GM23248 (cell line): ENCODE data around the gene SC5D. TPM values are rescaled to one million over a fixed set of nuclear protein-coding genes. Genes with fewer than 3 reads are reported as not detected.

Experiments
- DNase-seq: peaks from one replicate; pipeline ENCODE4 v3.0.0-alpha.2; 2015
- H2AFZ ChIP-seq: fragments of 200-600 bp; sonication (generic); 2 replicates; pipeline ENCODE4 v1.6.1; 2016; ENCODE audit warnings: antibody characterized with exemption
- H3F3A ChIP-seq: fragments of 200-600 bp; sonication (generic); 2 replicates; pipeline ENCODE4 v1.6.1; 2016; ENCODE audit warnings: mild to moderate bottlenecking, antibody characterized with exemption, mixed run types; ENCODE audit not compliant: insufficient read depth
- H3K27ac ChIP-seq: fragments of 200-600 bp; sonication (generic); 2 replicates; pipeline ENCODE4 v1.5.1; 2016; ENCODE audit warnings: mild to moderate bottlenecking
- H3K27me3 ChIP-seq: fragments of 200-600 bp; sonication (generic); replicated peaks from 2 replicates; pipeline ENCODE4 v1.6.1; 2016; ENCODE audit warnings: mild to moderate bottlenecking; ENCODE audit not compliant: insufficient read depth
- H3K36me3 ChIP-seq: fragments of 200-600 bp; sonication (generic); 2 replicates; pipeline ENCODE4 v1.6.1; 2016; ENCODE audit warnings: low read depth, mild to moderate bottlenecking
- H3K4me1 ChIP-seq: fragments of 200-600 bp; sonication (generic); 2 replicates; pipeline ENCODE4 v1.6.1; 2016; ENCODE audit warnings: mild to moderate bottlenecking; ENCODE audit not compliant: insufficient read depth
- H3K4me2 ChIP-seq: fragments of 200-600 bp; sonication (generic); one replicate; pipeline ENCODE4 v1.6.1; 2016; ENCODE audit warnings: mild to moderate bottlenecking; ENCODE audit not compliant: unreplicated experiment
- H3K4me3 ChIP-seq: fragments of 200-600 bp; sonication (generic); 2 replicates; pipeline ENCODE4 v1.5.1; 2016; ENCODE audit warnings: mild to moderate bottlenecking
- H3K79me2 ChIP-seq: fragments of 200-600 bp; sonication (generic); 2 replicates; pipeline ENCODE4 v1.6.1; 2016; ENCODE audit warnings: mild to moderate bottlenecking; ENCODE audit not compliant: insufficient read depth
- H3K9ac ChIP-seq: fragments of 200-600 bp; sonication (generic); 2 replicates; pipeline ENCODE4 v1.6.1; 2016; ENCODE audit warnings: mild to moderate bottlenecking
- H3K9me2 ChIP-seq: fragments of 200-600 bp; sonication (generic); 2 replicates; pipeline ENCODE4 v1.6.1; 2016; ENCODE audit warnings: mixed run types, mild to moderate bottlenecking, moderate library complexity; ENCODE audit not compliant: insufficient read depth
- H3K9me3 ChIP-seq: fragments of 200-600 bp; sonication (generic); one replicate; pipeline ENCODE4 v1.6.1; 2017; ENCODE audit warnings: low read depth
- H4K20me1 ChIP-seq: fragments of 200-600 bp; sonication (generic); 2 replicates; pipeline ENCODE4 v1.6.0; 2016; ENCODE audit not compliant: insufficient read depth
- EZH2 ChIP-seq: fragments of 200-600 bp; sonication (generic); IDR thresholded peaks from 2 replicates; pipeline ENCODE4 v1.6.1; 2018; ENCODE audit warnings: antibody characterized with exemption, mild to moderate bottlenecking; ENCODE audit not compliant: insufficient read depth, poor library complexity, severe bottlenecking
- EZH2phosphoT487 ChIP-seq: fragments of 200-600 bp; sonication (generic); IDR thresholded peaks from 2 replicates; pipeline ENCODE4 v1.6.1; 2018; ENCODE audit warnings: antibody characterized with exemption, moderate library complexity, mild to moderate bottlenecking, low read depth; ENCODE audit not compliant: insufficient read depth
- WGBS, 2 experiments: methylation state at CpG; one replicate each; pipeline ENCODE4 v1.1.6; 2015 to 2017; ENCODE audit warnings: low lambda C conversion rate in 2 of 2, low coverage in 1 of 2; ENCODE audit errors: missing lambda C conversion rate in 2 of 2; 5-methylcytosine and 5-hydroxymethylcytosine counted together
- in situ Hi-C: fragments of 300-500 bp; cut with MboI; formaldehyde crosslinking; loops from 2 replicates; pipeline ENCODE4 v1.15.0; 2020
- polyA plus RNA-seq: library from polyadenylated mRNA; unstranded; fragments of >200 nt; fragmentation: Nextera tagmentation; extraction: Ambion mirVana; gene quantifications from 2 replicates; pipeline ENCODE4 v1.2.1, GENCODE V29; 2016
- total RNA-seq: library from RNA; depleted of rRNA; stranded (reverse); fragments of >200 nt; shearing (Covaris generic); gene quantifications from 2 replicates; pipeline ENCODE4 v1.2.3, GENCODE V29; 2014; rRNA removed

The SC5D gene
- total and polyA plus RNA-seq, 2 experiments from 2014 or later = 27.7 to 32.7 TPM

- H3K27ac ChIP-seq = no peak overlapping the region
- in situ Hi-C loops = no loop called here
- H3K27me3 ChIP-seq = peaks cover 31% of the 10 kb centered on the region; the same call in 1 of the 2 replicates
- no peaks in the 10 kb centered on the region for H3K4me1 ChIP-seq
- H3K4me2 ChIP-seq = no peak overlapping the region
- no peaks in the 10 kb centered on the region for H4K20me1 ChIP-seq
- H3K9me2 ChIP-seq = no peaks in the 10 kb centered on the region
- WGBS, 2 experiments = 3 to 8% methylated on average over 3 of the region's 3 CpGs
- H3K4me3 ChIP-seq = no peak overlapping the region
- no peak overlapping the region for H3K9ac ChIP-seq
- no peak for DNase-seq
- H2AFZ ChIP-seq = no peak overlapping the region
- H3K79me2 ChIP-seq = no peaks in the 10 kb centered on the region
- no peaks in the 10 kb centered on the region for H3K36me3 ChIP-seq
- H3F3A ChIP-seq = no peaks in the 10 kb centered on the region
- TF ChIP-seq EZH2 (no peak), EZH2phosphoT487 (no peak)
- no peaks in the 10 kb centered on the region for H3K9me3 ChIP-seq
Measured at GRCh38 chr11:121356357-121356756, 63.8 kb downstream of the SC5D start.

Other genes starting within 250 kb of the SC5D start
- under 0.01 and 1.4 TPM in 2 replicates for gene TECTA, start 191.5 kb upstream of the SC5D start, total RNA-seq
- 0.08 TPM in 2 replicates for gene TECTA, start 191.5 kb upstream of the SC5D start, polyA plus RNA-seq
- 0.54 and 0.76 TPM in 2 replicates for gene SORL1, start 159.5 kb downstream of the SC5D start, total RNA-seq
- gene SORL1, start 159.5 kb downstream of the SC5D start, polyA plus RNA-seq = 0.26 and 0.30 TPM in 2 replicates